ENCODE data around the gene EBF3. TPM values are rescaled to one million over a fixed set of nuclear protein-coding genes. Genes with fewer than 3 reads are reported as not detected.

Gene EBF3
- total and polyA plus RNA-seq, 9 of the 15 experiments (the other 6 are each of a cell fraction or from before 2014, with no cell fraction given): not detected

GRCh38 chr10:129844216-129844766 is 119.8 kb downstream of the EBF3 start (continued):
- TF ChIP-seq MEF2D (tag; conservative IDR thresholded peaks at IDR 0.05; ENCODE audit: low read depth): no peak
- no peak for TF ChIP-seq POLR2B (IDR thresholded peaks at IDR 0.05; ENCODE audit: low read depth, partially characterized antibody)
- TF ChIP-seq MTF1 (CRISPR knock-in tag; IDR thresholded peaks at IDR 0.05; ENCODE audit: borderline replicate concordance): no peak
- TF ChIP-seq POLR2A (conservative IDR thresholded peaks at IDR 0.05): no peak
- TF ChIP-seq NCOA2 (IDR thresholded peaks at IDR 0.05; ENCODE audit: partially characterized antibody in 2 of 2): no peak

DNA sequence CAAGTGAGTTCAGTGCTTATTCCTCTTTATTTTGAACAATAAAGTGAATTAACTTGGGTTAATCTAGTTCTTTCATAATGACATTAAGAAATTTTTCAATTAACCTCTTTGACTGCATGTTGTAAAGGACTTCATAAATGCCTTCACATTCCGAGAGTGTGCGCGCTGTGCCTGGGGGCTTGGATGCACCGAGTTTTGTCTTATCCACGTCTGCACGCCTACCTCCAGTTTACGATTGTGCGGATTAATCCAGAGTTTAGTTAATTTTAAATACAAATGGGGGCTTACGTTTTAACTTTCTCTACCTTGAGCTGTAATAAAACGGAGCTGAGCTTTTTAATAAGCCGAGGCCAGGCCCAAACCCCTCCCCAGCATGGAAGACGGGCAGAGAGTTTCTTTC is 120.4 kb downstream of the EBF3 start:
- H3K9me3 ChIP-seq (replicated peaks; ENCODE audit: control insufficient read depth, insufficient read depth, low read depth, low read length): no peaks in the 10 kb centered on the region
- intact Hi-C loops (cut with micrococcal nuclease): no loop called here
- no peaks in the 10 kb centered on the region for H3K79me2 ChIP-seq (ENCODE audit: control insufficient read depth, insufficient read depth, low read length)
- H3K9me1 ChIP-seq (ENCODE audit: control insufficient read depth, insufficient read depth, low read length): no peaks in the 10 kb centered on the region
- DNase-seq (ENCODE audit: extremely low read depth in 1 of 4, low spot score in 3 of 4) (no peak), FAIRE-seq (no peak), ATAC-seq (no peak)
- H2AFZ ChIP-seq (ENCODE audit: low read depth, low read length): no peak overlapping the region
- H3K4me3 ChIP-seq: no peak overlapping the region
- H3K36me3 ChIP-seq (ENCODE audit: control insufficient read depth, insufficient read depth, low read length): no peaks in the 10 kb centered on the region
- H3K27ac ChIP-seq (ENCODE audit: extremely low read depth, low read depth, low read length): no peak overlapping the region
- no TSS peak for BruUV-seq (replicated peaks)
- peaks cover 0 to 3% of the 10 kb centered on the region in 2 experiments; a peak in 1 of 5 replicates for H3K4me1 ChIP-seq (replicated peaks in 1 of 2; ENCODE audit: control insufficient read depth in 2 of 2, insufficient read depth in 2 of 2, low read length in 2 of 2)
- ChIA-PET CTCF (ENCODE audit: low intra/inter-chr PET ratio) (interaction anchor here (0.6 kb wide), 1 partner anchor 862 kb away, joined by 3 read pairs; no protein-coding TSS in a partner anchor), POLR2A (no interaction called here)
- no peak overlapping the region for H3K9ac ChIP-seq (ENCODE audit: insufficient read depth in 1 of 2, low read depth in 2 of 2, low read length in 2 of 2)
- H3K27me3 ChIP-seq (ENCODE audit: control insufficient read depth in 2 of 2, insufficient read depth in 2 of 2, low read length in 2 of 2): peaks cover 0 to 66% of the 10 kb centered on the region in 2 experiments
- no peaks in the 10 kb centered on the region; the same call in 1 of the 2 replicates for H4K20me1 ChIP-seq (replicated peaks; ENCODE audit: control insufficient read depth, insufficient read depth, low read length)
- no peak overlapping the region for H3K4me2 ChIP-seq (ENCODE audit: insufficient read depth, low read length)
- in situ Hi-C loops (cut with MboI): no loop called here
- WGBS (ENCODE audit: insufficient coverage, low coverage, missing lambda C conversion rate): 10% methylated on average over 10 of the region's 12 CpGs
- no peak for TF ChIP-seq FOXP4 (CRISPR knock-in tag; IDR thresholded peaks at IDR 0.05; ENCODE audit: borderline replicate concordance)
- TF ChIP-seq CBX2 (IDR thresholded peaks at IDR 0.05; ENCODE audit: insufficient read depth, low read length, poor library complexity, severe bottlenecking): no peak
- no peak for TF ChIP-seq JUNB (CRISPR knock-in tag; conservative IDR thresholded peaks at IDR 0.05)
- no peak for TF ChIP-seq ZFP30 (CRISPR knock-in tag; IDR thresholded peaks at IDR 0.05; ENCODE audit: borderline replicate concordance)
- no peak for TF ChIP-seq RNF2 (IDR thresholded peaks at IDR 0.05)
- TF ChIP-seq SOX6 (IDR thresholded peaks at IDR 0.05): no peak
- no peak for TF ChIP-seq PTTG1 (tag; IDR thresholded peaks at IDR 0.05; ENCODE audit: low read depth)
- no peak for TF ChIP-seq NCOR1 (IDR thresholded peaks at IDR 0.05)
- TF ChIP-seq, protein P1, sequence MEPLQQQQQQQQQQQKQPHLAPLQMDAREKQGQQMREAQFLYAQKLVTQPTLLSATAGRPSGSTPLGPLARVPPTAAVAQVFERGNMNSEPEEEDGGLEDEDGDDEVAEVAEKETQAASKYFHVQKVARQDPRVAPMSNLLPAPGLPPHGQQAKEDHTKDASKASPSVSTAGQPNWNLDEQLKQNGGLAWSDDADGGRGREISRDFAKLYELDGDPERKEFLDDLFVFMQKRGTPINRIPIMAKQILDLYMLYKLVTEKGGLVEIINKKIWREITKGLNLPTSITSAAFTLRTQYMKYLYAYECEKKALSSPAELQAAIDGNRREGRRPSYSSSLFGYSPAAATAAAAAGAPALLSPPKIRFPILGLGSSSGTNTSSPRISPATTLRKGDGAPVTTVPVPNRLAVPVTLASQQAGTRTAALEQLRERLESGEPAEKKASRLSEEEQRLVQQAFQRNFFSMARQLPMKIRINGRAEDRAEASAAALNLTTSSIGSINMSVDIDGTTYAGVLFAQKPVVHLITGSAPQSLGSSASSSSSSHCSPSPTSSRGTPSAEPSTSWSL (CRISPR knock-in tag; IDR thresholded peaks at IDR 0.05; ENCODE audit: borderline replicate concordance): no peak
- TF ChIP-seq, protein P2, sequence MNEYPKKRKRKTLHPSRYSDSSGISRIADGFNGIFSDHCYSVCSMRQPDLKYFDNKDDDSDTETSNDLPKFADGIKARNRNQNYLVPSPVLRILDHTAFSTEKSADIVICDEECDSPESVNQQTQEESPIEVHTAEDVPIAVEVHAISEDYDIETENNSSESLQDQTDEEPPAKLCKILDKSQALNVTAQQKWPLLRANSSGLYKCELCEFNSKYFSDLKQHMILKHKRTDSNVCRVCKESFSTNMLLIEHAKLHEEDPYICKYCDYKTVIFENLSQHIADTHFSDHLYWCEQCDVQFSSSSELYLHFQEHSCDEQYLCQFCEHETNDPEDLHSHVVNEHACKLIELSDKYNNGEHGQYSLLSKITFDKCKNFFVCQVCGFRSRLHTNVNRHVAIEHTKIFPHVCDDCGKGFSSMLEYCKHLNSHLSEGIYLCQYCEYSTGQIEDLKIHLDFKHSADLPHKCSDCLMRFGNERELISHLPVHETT (CRISPR knock-in tag; conservative IDR thresholded peaks at IDR 0.05 in 1 of 2, IDR thresholded peaks at IDR 0.05 in 1 of 2): no peak
- TF ChIP-seq THRAP3 (IDR thresholded peaks at IDR 0.05; ENCODE audit: borderline replicate concordance): no peak
